ACHN (cell line): Measurements from ENCODE around the gene IRF5.

Experiments used
- DNase-seq: peaks from one replicate; pipeline ENCODE4 v3.0.0-alpha.2; 2015
- in situ Hi-C: cut with HindIII; loops from 2 replicates; pipeline ENCODE4 v1.10.0; 2017; ENCODE audit warnings: low sequenced_read_pairs, low pct_ligation_motif_present, low pct_unique_long_range_greater_than_20kb

IRF5 gene

DNA sequence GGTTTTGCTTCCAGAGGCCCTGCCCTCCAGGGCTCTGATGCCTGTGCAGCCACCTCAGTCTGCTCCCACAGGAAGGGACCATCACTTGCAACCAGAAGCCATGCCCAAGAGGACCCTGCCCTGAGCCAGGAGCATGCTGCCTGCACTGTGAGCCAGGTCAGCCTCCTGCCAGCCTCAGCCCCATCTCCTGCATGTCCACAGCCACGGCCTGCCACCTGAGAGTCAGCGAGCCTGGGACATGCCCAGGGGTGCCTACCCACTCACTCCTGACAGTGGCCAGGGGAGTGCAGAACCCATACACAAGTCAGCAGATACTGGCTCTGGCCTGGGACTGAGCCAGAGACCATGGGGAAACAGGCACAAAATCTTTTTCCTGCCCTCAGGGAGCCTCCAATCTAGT lies 20.6 kb upstream of the IRF5 start:
- no peak for DNase-seq
- in situ Hi-C loops, result no loop called here

DNA sequence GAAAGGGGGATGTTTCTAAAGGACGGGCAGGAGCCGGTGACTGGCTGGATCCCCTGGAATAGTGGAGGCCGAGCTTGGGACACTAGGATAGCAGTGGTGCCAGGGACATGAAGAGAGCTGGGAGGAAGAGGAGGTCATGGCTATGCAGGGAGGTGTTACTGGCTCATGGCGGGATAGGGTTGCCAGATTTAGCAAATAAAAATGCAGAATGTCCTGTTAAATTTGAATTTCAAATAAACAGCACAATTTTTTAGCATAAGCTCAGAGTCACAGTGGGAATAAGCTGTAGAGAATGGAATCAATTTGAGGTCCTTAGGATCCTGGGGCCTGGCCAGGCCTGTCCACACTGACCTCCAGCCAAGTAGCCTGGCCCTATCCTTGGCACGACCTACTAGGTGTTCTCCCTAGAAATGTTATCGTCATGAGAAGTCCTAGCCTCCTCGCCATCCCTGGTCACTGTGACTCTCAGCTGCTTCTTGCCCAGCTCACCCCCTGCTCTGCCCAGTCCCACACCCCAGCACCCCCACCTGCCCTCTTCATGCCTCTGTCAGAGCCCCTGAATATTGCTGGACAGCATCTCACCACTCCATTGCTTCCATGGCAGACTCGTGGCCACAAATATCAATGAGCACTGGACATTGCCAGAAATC lies 19.6 kb upstream of the IRF5 start:
- DNase-seq, result no peak
- in situ Hi-C loops, result no loop called here

DNA sequence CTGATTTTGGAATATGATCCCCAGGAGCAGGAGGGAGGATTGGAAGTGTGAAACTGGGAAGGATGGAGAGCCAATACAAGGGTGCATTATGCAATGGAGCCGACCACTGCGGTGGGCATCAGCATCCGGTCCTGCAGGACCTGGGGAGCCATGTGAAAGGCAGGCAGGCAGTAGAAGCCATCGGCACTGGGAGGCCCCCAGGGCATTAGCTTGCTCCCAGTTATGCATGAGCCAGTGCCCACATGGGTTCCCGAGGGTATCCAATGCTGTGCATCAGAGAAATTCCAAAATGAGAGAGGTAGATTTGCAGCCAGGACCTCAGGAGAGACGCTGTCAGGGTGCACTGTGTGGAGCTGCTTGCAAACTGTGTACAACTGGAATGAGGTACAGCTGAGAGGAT lies 18.5 kb upstream of the IRF5 start:
- no peak for DNase-seq
- in situ Hi-C loops, result no loop called here

DNA sequence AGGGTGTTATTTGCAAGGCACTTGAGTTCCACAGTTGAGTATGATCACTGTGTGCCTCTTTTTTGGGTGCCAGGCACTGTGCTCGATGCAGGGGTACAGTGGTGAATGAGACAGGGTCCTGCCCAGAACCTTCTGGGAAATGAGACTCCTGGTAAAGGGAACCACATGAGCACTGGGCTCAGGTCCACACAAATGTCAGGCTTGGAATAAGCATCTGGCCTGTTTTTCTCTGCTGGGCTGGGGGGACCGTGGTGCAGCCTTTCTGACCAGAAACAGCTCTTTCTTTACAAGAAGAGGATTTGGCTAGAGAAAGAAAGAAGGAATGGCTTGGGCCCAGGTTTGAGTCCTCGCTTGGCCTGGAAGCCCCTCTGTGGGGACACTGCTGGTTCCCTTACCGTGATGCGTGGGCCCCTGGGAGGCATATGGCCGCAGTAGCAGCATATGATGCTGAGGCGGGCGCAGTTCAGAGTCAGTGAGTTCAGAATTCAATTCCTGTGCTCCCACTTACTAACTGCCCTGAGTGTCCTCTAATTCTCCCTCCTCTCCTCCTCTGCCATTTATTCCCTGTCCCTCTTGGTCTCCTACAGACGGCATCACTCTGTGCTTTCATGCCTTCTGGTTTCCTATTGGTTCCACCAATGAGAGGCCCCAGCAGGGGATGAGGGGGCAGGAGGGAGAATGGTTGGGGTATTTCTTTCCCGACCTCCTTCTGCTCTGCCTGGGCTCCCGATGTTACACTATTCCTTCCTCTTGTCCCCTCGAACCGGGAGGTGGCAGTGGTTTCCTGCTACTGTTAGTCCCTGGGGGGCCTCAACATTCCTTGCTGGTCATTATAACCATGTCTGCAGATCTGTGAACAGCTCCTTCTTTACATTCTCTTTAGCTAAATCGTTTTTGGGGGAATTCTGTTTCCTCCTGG lies 17.6 kb upstream of the IRF5 start:
- in situ Hi-C loops, result no loop called here
- peak; percentile 69 for DNase-seq

DNA sequence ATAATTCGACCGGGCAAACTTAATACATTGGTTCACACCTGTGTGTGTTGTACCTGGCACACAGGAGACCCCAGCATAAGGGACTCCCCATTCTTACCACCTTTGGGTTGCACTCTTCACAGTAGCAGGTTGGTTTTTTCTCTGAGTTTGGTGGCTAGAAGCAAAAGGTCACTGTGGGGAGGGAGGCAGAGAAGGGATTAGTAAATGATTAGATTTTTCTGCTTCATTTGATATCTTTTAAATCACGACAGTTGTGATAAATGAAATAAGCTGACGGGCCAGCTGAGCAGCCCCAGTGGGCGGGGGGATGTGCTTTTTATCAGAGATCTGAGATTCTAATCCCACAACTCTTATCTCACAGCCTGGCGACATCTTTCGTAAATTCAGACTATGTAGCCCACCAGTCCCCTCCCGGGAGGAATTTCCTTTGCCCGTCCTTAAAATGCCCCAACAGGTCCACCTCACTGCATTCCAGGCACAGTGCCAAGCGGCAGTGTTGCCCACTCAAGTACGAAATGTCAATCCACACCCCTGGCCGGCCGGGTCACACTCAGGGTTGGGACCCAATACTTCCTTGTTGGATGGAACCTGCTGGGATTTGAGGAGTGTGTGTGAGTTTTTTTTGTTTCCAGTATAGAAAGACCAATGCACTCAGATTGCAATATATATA lies 16.7 kb upstream of the IRF5 start:
- DNase-seq, result peak; percentile 80
- in situ Hi-C loops, result no loop called here

DNA sequence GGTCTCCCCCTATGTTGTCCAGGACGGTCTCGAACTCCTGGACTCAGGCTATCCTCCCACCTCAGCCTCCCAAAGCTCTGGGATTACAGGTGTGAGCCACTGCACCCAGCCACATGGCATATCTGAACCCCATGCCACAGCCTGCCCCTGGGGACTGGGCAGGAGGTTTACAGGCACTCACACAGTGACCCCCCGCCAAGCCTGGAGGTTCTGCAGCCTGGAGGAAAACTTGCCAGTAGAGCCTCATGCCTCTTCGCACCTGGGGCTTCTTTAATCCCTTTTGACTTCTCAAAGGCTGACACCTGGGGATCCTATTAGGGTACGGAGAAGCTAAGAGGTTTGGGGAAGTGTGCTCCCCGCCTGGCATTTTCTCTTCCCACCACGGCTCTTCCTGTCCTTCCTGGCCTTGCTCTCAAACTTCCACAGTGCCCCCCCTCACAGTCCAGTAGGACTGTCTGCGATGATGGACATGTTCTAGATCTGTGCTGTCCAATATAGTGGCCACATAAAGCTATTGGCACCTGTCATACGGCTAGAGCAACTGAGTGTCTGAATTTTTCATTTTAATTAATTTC lies 15.8 kb upstream of the IRF5 start:
- DNase-seq, result no peak
- in situ Hi-C loops, result no loop called here

DNA sequence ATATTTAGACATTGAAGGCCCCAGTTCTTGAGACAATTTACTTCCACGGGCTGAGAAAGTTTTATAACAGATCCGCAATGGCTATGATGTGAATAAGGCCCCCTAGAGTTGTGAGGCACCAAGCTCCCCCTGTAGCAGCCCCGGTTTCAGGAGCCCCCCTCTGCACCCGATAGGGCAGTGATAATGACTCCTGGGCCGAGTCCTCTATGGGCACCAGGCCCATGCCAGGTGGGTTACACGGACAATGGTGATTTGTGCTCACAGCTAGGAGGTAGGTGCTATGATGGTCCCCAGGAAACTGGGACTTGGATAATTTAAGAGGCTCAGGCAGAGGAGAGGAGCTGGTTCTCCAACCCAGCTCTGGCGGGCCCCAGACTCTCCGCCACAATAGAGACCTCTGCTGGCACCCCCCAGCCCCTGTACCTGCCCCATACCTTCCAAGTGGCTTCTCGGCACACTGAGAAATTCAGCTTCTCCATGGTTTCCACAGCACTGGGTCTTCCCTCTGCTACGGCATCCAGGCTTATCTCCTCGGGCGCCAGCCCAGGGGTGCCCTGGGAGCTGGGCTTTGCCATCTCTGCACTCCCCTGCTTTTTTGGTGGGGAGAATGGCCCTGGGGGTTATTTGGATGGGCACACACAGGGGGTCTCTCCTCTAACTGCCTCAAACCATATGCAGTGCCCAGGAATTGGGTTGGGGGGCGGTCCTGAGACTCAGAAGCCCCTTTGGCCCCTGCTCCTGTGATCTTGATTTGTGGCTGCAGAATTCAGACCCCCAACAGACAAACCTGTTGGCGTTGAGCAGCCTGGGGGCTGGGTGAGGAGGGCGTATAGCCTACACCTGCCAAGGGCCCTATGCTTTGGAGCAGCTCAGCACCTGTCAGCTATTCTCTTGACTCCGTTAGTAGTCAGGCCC lies 15.0 kb upstream of the IRF5 start:
- no peak for DNase-seq

DNA sequence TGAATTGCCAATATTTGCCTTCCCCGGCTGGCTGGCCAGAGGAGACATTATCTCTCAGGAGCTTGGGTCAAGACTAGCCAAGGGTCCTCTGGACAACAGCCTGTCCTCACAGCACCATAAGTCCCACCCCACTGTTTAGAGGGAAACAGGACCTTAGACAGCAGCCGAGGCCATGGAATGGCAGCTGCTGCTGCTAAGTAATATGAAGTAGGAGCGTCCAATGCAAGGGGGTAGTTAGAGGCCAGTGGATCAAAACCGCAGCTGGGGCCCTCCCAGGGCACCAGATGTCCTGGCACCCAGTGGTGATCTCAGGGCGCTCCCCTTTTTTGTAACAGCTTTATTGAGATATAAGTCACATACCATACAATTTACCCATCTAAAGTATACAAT lies 14.3 kb upstream of the IRF5 start:
- in situ Hi-C loops, result no loop called here
- no peak for DNase-seq

More for the DNA sequence above, 15.0 kb upstream of the IRF5 start:
- in situ Hi-C loops, result no loop called here

DNA sequence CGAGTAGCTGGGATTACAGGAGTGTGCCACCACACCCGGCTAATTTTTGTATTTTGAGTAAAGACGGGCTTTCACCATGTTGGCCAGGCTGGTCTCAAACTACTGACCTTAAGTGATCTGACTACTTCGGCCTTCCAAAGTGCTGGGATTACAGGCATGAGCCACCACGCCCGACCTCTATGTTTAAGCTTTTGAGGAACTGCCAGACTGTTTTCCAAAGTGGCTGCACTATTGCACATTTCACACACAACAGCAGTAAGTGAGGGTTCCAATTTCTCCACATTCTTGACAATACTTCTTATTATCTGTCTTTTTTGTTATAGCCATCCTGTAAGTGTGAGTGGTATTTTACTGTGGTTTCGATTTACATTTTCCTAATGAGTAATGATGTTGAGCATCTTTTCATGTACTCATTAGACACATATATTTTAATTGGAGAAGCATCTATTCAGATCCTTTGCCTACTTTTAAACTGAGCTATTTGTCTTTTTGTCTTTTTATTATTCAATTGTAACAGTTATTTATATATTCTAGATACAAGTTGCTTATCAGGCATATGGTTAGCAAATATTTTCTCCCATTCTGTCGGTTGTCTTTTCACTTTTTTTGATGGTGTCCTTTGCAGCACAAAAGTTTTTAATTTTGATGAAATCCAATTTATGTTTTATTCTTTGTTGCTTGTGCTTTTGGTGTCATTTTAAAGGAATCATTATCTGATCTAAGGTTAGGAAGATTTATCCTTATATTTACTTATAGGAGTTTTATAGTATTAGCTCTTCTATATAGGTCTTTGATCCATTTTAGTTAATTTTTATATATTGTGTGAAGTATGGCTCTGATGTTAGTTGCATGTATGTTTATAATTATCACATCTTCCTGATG lies 12.8 kb upstream of the IRF5 start:
- in situ Hi-C loops, result no loop called here
- DNase-seq, result no peak

DNA sequence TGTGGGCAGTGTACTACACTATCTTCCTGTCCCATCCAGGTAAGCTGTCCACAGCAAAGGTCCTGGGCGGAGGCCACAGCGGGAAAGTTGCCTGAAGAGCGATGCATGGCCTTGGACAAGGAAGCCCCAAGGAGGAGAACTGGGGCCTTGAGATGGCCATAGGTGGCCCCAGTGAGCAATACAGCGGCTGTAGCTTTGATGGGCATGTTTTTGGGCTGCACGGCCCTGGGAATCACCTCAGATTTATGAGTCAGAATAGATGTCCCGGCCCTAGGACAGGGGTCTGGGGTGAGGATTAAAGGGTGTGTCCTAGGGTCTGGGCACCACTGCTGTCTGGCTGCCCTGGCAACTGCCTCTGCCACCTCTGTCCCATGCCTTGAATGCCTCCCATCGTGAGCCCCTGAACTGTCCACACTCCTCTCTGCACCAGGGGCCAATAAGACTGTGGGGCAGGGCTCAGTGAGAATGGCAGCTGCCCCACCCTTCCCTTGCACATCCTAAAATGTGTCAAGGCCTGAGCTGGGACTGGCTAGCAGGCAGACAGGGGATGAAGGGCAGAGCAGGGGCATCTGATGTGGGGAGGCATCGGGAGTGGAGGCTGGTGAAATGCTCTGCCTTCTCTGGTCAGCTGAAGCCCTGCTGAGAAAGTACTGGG lies 9.4 kb upstream of the IRF5 start:
- in situ Hi-C loops, result no loop called here
- no peak for DNase-seq

DNA sequence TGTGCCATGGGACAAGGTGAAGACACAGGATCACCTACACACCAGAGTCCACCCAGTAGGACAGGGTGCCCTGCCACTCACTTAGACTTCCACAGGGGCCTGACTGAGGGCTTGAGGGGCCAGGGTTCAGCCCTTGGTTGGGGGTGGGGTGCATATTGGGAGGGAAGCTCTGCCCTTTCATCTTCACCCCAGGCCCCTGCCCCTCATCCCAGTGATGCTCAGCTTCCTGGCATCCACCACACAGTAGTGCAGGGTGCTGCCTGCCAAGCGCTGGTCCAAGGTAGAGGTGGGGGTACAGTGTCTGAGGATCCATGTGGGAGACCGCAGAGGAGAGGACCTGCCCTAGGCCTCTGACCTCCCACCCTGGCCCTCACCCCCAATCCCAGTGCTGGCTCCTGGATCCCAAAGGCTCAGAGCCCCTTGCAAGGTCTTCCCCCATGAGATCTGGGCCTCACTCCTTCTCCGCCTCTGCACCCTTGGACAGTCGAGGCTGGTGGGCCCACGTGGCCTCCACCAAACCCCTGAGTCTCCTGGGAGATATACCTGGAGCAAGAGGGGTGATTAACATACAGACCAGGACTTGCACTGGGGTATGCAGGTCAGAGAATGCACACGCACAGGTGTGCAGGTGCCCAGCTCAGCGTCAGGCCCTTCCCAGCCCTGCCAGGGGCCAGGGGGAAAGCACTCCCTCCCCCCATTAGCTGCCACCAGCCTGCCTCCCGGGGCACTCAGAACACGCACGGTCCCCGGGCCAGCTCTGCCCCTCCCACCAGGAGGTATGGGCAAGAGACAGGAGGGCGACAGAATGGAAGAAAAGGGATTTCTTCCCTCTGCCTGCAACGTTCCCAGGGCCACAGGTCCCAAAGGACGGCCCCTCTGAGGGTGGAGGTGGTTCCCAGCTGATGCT lies 8.6 kb upstream of the IRF5 start:
- no peak for DNase-seq
- in situ Hi-C loops, result no loop called here

DNA sequence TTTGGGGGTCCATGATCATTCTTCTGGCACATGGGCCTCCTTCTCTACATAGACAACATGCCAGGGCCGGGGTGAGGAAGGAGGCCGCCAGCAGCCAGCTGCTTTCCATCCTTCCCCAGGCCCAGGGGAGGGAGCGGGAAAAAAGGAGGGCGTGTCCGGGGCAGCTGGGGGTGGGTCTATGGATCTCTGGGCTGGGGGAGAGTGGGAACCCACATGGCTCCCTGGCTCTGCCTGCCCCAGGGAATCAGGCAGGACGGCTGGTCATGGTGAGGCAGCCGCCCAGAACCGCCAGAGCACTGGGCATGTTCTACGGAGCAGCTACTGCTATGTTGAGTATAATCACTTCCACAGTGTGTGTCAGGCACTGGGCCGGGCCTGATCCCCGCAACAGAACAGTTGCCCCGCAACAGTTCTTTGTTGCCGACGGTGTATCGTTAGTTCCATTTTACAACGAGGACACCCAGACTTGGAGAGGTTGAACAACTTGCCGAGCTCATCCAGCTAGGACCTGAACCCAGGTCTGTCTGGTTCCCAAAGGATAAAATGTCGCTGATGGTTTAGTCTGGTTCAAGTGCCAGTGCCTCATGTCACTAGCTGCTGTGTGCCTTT lies 6.4 kb upstream of the IRF5 start:
- in situ Hi-C loops, result no loop called here
- no peak for DNase-seq

DNA sequence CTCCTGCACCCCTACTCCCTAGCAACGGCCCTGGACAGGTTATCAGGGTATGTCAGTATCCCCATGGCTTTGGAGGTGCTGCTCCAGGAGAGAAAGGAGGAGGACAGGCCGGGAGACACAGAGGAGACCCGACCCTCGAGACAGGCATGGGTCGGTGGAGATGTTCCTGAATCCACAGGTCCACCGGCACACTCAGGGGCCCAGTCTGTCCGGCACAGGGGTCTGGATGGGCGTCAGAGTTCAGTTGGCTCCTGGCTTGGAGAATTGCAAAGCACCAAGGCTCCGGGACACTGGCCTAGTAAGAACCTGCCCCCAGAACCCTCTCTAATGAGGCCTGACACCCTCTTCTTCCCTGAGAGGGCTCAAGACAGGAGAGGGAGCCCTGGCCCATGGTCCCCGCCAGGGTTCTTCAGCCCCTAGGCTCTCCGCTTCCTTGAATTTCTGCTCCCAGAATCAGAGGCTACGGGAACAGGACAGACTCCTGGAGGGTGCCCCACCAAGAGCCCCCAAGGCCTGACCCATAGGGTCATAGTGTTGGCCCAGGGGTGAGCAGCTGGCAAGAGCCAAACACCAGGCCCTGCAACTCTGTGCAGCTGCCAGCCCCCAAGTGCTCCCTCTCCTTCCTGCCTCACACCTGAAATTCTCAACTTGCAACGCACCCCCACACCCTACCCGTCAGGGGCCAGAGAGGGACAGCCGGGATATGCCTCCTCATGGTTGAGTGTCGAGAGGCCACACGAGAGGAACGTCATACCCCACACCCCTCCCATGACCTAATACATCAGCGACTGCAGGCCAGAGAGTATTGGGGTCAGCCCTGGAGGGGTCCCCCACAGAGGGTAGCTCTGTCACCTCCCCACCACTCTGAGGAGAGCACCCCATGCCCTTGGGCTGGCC lies 5.5 kb upstream of the IRF5 start:
- no peak for DNase-seq
- in situ Hi-C loops, result no loop called here

DNA sequence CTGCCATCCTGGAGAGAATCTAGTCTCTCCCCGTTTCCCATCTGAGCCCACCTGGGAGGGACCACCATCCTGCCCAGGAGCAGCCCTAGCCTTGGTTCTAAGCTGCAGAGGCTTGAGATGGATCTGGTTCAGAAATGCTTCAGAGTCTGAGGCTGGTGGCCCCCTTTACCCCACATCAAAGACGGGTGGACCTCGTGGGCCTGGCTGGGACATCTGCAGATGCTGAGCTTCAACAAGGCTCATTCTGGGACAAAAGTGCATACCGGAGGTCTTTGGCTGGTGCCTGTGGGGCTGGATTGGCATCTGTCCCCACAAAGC lies 4.9 kb upstream of the IRF5 start:
- in situ Hi-C loops, result no loop called here
- no peak for DNase-seq
